ENCODE data around the gene PRSS27.

The PRSS27 gene

GRCh38 chr16:2752035-2752849, 32.2 kb upstream of the PRSS27 start, which contains the start of gene SRRM2 (continued):
- TF ChIP-seq ZNF148 (tag by site-specific recombination; IDR thresholded peaks at IDR 0.05; ENCODE audit: borderline replicate concordance), result peak; percentile 66; the same call in 1 of the 2 replicates
- TF ChIP-seq BCL11B (tag by site-specific recombination; IDR thresholded peaks at IDR 0.05; ENCODE audit: low read depth), result no peak
- TF ChIP-seq GLIS2 (tag by site-specific recombination; IDR thresholded peaks at IDR 0.05), result 0 out of 2 replicates have a peak, but pooled peaks have one; percentile 13
- TF ChIP-seq ZBTB7A (tag by site-specific recombination; IDR thresholded peaks at IDR 0.05; ENCODE audit: low read depth), result no peak
- no peak for TF ChIP-seq MEIS1 (CRISPR knock-in tag; IDR thresholded peaks at IDR 0.05; ENCODE audit: borderline replicate concordance)
- TF ChIP-seq ZNF324 (tag by site-specific recombination; IDR thresholded peaks at IDR 0.05), result peak; percentile 60; the same call in 1 of the 2 replicates
- TF ChIP-seq ZBTB49 (tag by site-specific recombination; IDR thresholded peaks at IDR 0.05; ENCODE audit: low read depth), result no peak
- TF ChIP-seq MZF1 (tag by site-specific recombination; IDR thresholded peaks at IDR 0.05; ENCODE audit: borderline replicate concordance), result no peak
- peak; percentile 51; the same call in 1 of the 2 replicates for TF ChIP-seq GLIS1 (tag by site-specific recombination; IDR thresholded peaks at IDR 0.05)
- TF ChIP-seq, protein P1, sequence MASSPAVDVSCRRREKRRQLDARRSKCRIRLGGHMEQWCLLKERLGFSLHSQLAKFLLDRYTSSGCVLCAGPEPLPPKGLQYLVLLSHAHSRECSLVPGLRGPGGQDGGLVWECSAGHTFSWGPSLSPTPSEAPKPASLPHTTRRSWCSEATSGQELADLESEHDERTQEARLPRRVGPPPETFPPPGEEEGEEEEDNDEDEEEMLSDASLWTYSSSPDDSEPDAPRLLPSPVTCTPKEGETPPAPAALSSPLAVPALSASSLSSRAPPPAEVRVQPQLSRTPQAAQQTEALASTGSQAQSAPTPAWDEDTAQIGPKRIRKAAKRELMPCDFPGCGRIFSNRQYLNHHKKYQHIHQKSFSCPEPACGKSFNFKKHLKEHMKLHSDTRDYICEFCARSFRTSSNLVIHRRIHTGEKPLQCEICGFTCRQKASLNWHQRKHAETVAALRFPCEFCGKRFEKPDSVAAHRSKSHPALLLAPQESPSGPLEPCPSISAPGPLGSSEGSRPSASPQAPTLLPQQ (tag by site-specific recombination; IDR thresholded peaks at IDR 0.05), result peak; percentile 91
- no peak for TF ChIP-seq ZNF658 (tag by site-specific recombination; IDR thresholded peaks at IDR 0.05)
- TF ChIP-seq, protein P2, sequence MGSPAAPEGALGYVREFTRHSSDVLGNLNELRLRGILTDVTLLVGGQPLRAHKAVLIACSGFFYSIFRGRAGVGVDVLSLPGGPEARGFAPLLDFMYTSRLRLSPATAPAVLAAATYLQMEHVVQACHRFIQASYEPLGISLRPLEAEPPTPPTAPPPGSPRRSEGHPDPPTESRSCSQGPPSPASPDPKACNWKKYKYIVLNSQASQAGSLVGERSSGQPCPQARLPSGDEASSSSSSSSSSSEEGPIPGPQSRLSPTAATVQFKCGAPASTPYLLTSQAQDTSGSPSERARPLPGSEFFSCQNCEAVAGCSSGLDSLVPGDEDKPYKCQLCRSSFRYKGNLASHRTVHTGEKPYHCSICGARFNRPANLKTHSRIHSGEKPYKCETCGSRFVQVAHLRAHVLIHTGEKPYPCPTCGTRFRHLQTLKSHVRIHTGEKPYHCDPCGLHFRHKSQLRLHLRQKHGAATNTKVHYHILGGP (tag by site-specific recombination; IDR thresholded peaks at IDR 0.05), result no peak
- peak; percentile 97 for TF ChIP-seq ZNF660 (tag by site-specific recombination; IDR thresholded peaks at IDR 0.05)
- TF ChIP-seq, protein P3, sequence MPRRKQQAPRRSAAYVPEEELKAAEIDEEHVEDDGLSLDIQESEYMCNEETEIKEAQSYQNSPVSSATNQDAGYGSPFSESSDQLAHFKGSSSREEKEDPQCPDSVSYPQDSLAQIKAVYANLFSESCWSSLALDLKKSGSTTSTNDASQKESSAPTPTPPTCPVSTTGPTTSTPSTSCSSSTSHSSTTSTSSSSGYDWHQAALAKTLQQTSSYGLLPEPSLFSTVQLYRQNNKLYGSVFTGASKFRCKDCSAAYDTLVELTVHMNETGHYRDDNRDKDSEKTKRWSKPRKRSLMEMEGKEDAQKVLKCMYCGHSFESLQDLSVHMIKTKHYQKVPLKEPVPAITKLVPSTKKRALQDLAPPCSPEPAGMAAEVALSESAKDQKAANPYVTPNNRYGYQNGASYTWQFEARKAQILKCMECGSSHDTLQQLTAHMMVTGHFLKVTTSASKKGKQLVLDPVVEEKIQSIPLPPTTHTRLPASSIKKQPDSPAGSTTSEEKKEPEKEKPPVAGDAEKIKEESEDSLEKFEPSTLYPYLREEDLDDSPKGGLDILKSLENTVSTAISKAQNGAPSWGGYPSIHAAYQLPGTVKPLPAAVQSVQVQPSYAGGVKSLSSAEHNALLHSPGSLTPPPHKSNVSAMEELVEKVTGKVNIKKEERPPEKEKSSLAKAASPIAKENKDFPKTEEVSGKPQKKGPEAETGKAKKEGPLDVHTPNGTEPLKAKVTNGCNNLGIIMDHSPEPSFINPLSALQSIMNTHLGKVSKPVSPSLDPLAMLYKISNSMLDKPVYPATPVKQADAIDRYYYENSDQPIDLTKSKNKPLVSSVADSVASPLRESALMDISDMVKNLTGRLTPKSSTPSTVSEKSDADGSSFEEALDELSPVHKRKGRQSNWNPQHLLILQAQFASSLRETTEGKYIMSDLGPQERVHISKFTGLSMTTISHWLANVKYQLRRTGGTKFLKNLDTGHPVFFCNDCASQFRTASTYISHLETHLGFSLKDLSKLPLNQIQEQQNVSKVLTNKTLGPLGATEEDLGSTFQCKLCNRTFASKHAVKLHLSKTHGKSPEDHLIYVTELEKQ (tag by site-specific recombination; IDR thresholded peaks at IDR 0.05; ENCODE audit: borderline replicate concordance), result no peak
- no peak for TF ChIP-seq ZNF670 (tag by site-specific recombination; IDR thresholded peaks at IDR 0.05; ENCODE audit: low read depth)
- TF ChIP-seq ZNF677 (tag by site-specific recombination; IDR thresholded peaks at IDR 0.05), result peak; percentile 65; the same call in 1 of the 2 replicates
- no peak for TF ChIP-seq ZNF114 (tag by site-specific recombination; IDR thresholded peaks at IDR 0.05)
- TF ChIP-seq, protein P4, sequence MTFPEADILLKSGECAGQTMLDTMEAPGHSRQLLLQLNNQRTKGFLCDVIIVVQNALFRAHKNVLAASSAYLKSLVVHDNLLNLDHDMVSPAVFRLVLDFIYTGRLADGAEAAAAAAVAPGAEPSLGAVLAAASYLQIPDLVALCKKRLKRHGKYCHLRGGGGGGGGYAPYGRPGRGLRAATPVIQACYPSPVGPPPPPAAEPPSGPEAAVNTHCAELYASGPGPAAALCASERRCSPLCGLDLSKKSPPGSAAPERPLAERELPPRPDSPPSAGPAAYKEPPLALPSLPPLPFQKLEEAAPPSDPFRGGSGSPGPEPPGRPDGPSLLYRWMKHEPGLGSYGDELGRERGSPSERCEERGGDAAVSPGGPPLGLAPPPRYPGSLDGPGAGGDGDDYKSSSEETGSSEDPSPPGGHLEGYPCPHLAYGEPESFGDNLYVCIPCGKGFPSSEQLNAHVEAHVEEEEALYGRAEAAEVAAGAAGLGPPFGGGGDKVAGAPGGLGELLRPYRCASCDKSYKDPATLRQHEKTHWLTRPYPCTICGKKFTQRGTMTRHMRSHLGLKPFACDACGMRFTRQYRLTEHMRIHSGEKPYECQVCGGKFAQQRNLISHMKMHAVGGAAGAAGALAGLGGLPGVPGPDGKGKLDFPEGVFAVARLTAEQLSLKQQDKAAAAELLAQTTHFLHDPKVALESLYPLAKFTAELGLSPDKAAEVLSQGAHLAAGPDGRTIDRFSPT (tag by site-specific recombination; IDR thresholded peaks at IDR 0.05), result no peak
- no peak for TF ChIP-seq ZBTB1 (tag by site-specific recombination; IDR thresholded peaks at IDR 0.05)
- no peak for TF ChIP-seq ZNF175 (tag by site-specific recombination; IDR thresholded peaks at IDR 0.05)
- TF ChIP-seq SP7 (tag by site-specific recombination; IDR thresholded peaks at IDR 0.05), result peak; percentile 81
- TF ChIP-seq ZNF785 (tag by site-specific recombination; IDR thresholded peaks at IDR 0.05), result no peak
- no peak for TF ChIP-seq ZNF140 (tag by site-specific recombination; IDR thresholded peaks at IDR 0.05)
- TF ChIP-seq ZNF248 (tag by site-specific recombination; IDR thresholded peaks at IDR 0.05), result no peak
- TF ChIP-seq ZNF341 (tag by site-specific recombination; IDR thresholded peaks at IDR 0.05; ENCODE audit: low read depth), result peak; percentile 79
